Natural killer cell (primary cell): Measurements from ENCODE around the gene CR2. TPM values are rescaled to one million over a fixed set of nuclear protein-coding genes. Genes with fewer than 3 reads are reported as not detected.

Experiments
- total RNA-seq, 4 donors: library from RNA; stranded (reverse); fragments of 120-200 nt in 1 of 4; gene quantifications; one replicate each; pipeline versions ENCODE4 v1.2.3 to v1.2.4, GENCODE V29; 2013 to 2022

Gene CR2
- total RNA-seq, 3 donors from 2014 or later (not counting 1 experiment from before 2014, with no cell fraction given), result 0.19 to 0.48 (median 0.29) TPM

Other genes starting within 250 kb of the CR2 start
- 100 to 1,000 TPM in 2 of 3 donors, 10 to 100 TPM in 1; 80.7 to 138 (median 113) TPM for gene CD55, start 132.7 kb upstream of the CR2 start, total RNA-seq
- gene CR1, start 41.8 kb downstream of the CR2 start, total RNA-seq, result 10 to 100 TPM in 1 of 3 donors, 1 to 10 TPM in 2; 1.5 to 39.4 (median 2.6) TPM
- gene CR1L, start 190.8 kb downstream of the CR2 start, total RNA-seq, result under 1 TPM in 1 of 3 donors, not detected in 2; 0.98 TPM